IMR-90 (cell line): Measurements from ENCODE around the gene SHB.

ENCODE experiments used
- BHLHE40 ChIP-seq: fragments of 150-350 bp; IDR thresholded peaks from 2 replicates; pipeline ENCODE4 v1.6.1; 2016; ENCODE audit warnings: mild to moderate bottlenecking, low read depth, low read length
- CEBPB ChIP-seq: IDR thresholded peaks from 2 replicates; pipeline ENCODE4 v1.6.1; 2012; ENCODE audit warnings: low read depth, low read length, improper control_type of control experiment
- CTCF ChIP-seq: conservative IDR thresholded peaks from 2 replicates; pipeline ENCODE4 v1.5.1; 2012; ENCODE audit warnings: mild to moderate bottlenecking, low read depth, low read length, improper control_type of control experiment
- ELK1 ChIP-seq: fragments of 150-350 bp; IDR thresholded peaks from 2 replicates; pipeline ENCODE4 v1.6.1; 2016; ENCODE audit warnings: low read depth, mild to moderate bottlenecking, low read length, moderate library complexity, borderline replicate concordance
- FOS ChIP-seq: fragments of 150-350 bp; IDR thresholded peaks from 2 replicates; pipeline ENCODE4 v1.6.1; 2016; ENCODE audit warnings: low read depth, low read length
- MAFK ChIP-seq: IDR thresholded peaks from 2 replicates; pipeline ENCODE4 v1.6.1; 2012; ENCODE audit warnings: low read depth, low read length, improper control_type of control experiment
- MAZ ChIP-seq: IDR thresholded peaks from 2 replicates; pipeline ENCODE4 v1.6.1; 2012; ENCODE audit warnings: low read depth, mild to moderate bottlenecking, low read length, improper control_type of control experiment, moderate library complexity, borderline replicate concordance
- MXI1 ChIP-seq: IDR thresholded peaks from 2 replicates; pipeline ENCODE4 v1.6.1; 2012; ENCODE audit warnings: low read depth, mild to moderate bottlenecking, low read length, moderate library complexity, borderline replicate concordance
- POLR2A ChIP-seq: IDR thresholded peaks from 2 replicates; pipeline ENCODE4 v1.6.1; 2012; ENCODE audit warnings: mild to moderate bottlenecking, low read depth, low read length
- RAD21 ChIP-seq: IDR thresholded peaks from 2 replicates; pipeline ENCODE4 v1.6.1; 2012; ENCODE audit warnings: low read length, improper control_type of control experiment
- RCOR1 ChIP-seq: IDR thresholded peaks from 2 replicates; pipeline ENCODE4 v1.6.1; 2012; ENCODE audit warnings: mild to moderate bottlenecking, low read length, improper control_type of control experiment; ENCODE audit not compliant: insufficient replicate concordance
- RFX5 ChIP-seq: IDR thresholded peaks from 2 replicates; pipeline ENCODE4 v1.8.0; 2012; ENCODE audit warnings: low read depth, mild to moderate bottlenecking, low read length, moderate library complexity
- SMC3 ChIP-seq: fragments of 150-350 bp; IDR thresholded peaks from 2 replicates; pipeline ENCODE4 v1.6.1; 2016; ENCODE audit warnings: low read depth, mild to moderate bottlenecking, antibody characterized with exemption, low read length, moderate library complexity
- USF2 ChIP-seq: fragments of 150-350 bp; IDR thresholded peaks from 2 replicates; pipeline ENCODE4 v1.6.1; 2017; ENCODE audit warnings: mild to moderate bottlenecking, antibody characterized with exemption, low read length, low read depth

GRCh38 chr9:38003230-38003629 lies 65.8 kb downstream of the SHB start:
- TF ChIP-seq CTCF: no peak
- no peak for TF ChIP-seq USF2
- no peak for TF ChIP-seq MAFK
- TF ChIP-seq RAD21: no peak
- TF ChIP-seq FOS: no peak
- no peak for TF ChIP-seq RCOR1
- TF ChIP-seq POLR2A: no peak
- TF ChIP-seq BHLHE40: no peak
- TF ChIP-seq RFX5: no peak
- TF ChIP-seq CEBPB: no peak
- TF ChIP-seq MXI1: no peak
- TF ChIP-seq MAZ: no peak
- TF ChIP-seq ELK1: no peak
- no peak for TF ChIP-seq SMC3
